H9 (cell line): Measurements from ENCODE around the gene QSOX2. TPM values are rescaled to one million over a fixed set of nuclear protein-coding genes. Genes with fewer than 3 reads are reported as not detected.

Experiments
- DNase-seq: peaks from one replicate; pipeline ENCODE4 v3.0.0-alpha.2; 2017
- H2AFZ ChIP-seq: one replicate; pipeline ENCODE4 v1.6.1; 2013; ENCODE audit warnings: mild to moderate bottlenecking, low read length, control low read depth, moderate library complexity
- H2AK5ac ChIP-seq: 2 replicates; pipeline ENCODE4 v1.6.1; 2013; ENCODE audit warnings: low read length, control low read depth, mixed read lengths; ENCODE audit not compliant: insufficient read length
- H2BK120ac ChIP-seq: one replicate; pipeline ENCODE4 v1.6.1; 2013; ENCODE audit warnings: low read depth, mild to moderate bottlenecking, low read length, control low read depth, inconsistent platforms; ENCODE audit not compliant: poor library complexity, severe bottlenecking
- H2BK12ac ChIP-seq: 2 replicates; pipeline ENCODE4 v1.6.1; 2013; ENCODE audit warnings: low read length, control low read depth, mixed read lengths, low read depth; ENCODE audit not compliant: insufficient read length
- H2BK15ac ChIP-seq: 2 replicates; pipeline ENCODE4 v1.6.1; 2013; ENCODE audit warnings: low read depth, low read length, control low read depth
- H2BK20ac ChIP-seq: one replicate; pipeline ENCODE4 v1.6.1; 2013; ENCODE audit warnings: low read depth, mild to moderate bottlenecking, low read length, control low read depth, inconsistent platforms; ENCODE audit not compliant: poor library complexity, severe bottlenecking
- H2BK5ac ChIP-seq: 2 replicates; pipeline ENCODE4 v1.6.1; 2013; ENCODE audit warnings: low read length, control low read depth, mixed read lengths; ENCODE audit not compliant: insufficient read length
- H3K14ac ChIP-seq: 2 replicates; pipeline ENCODE4 v1.6.1; 2013; ENCODE audit warnings: low read length, control low read depth; ENCODE audit not compliant: insufficient read depth
- H3K18ac ChIP-seq: 2 replicates; pipeline ENCODE4 v1.6.1; 2013; ENCODE audit warnings: low read depth, mild to moderate bottlenecking, mixed read lengths, low read length, control low read depth; ENCODE audit not compliant: insufficient read length
- H3K23ac ChIP-seq: 2 replicates; pipeline ENCODE4 v1.6.1; 2013; ENCODE audit warnings: low read length, control low read depth, mixed read lengths, low read depth; ENCODE audit not compliant: insufficient read length
- H3K23me2 ChIP-seq: 2 replicates; pipeline ENCODE4 v1.6.1; 2013; ENCODE audit warnings: low read depth, mild to moderate bottlenecking, mixed read lengths, low read length, control low read depth; ENCODE audit not compliant: insufficient read length, poor library complexity, severe bottlenecking
- H3K27ac ChIP-seq: 2 replicates; pipeline ENCODE4 v1.5.1; 2013; ENCODE audit warnings: low read length, control low read depth, mixed read lengths, low read depth; ENCODE audit not compliant: insufficient read length
- H3K27me3 ChIP-seq: 2 replicates; pipeline ENCODE4 v1.6.1; 2013; ENCODE audit warnings: low read length, control low read depth, inconsistent platforms; ENCODE audit not compliant: insufficient read depth
- H3K4ac ChIP-seq: 2 replicates; pipeline ENCODE4 v1.6.1; 2013; ENCODE audit warnings: low read depth, mild to moderate bottlenecking, control low read depth, inconsistent platforms, low read length, moderate library complexity
- H3K4me1 ChIP-seq: 2 replicates; pipeline ENCODE4 v1.6.1; 2013; ENCODE audit warnings: low read length, control low read depth, inconsistent platforms; ENCODE audit not compliant: insufficient read depth
- H3K4me2 ChIP-seq: 2 replicates; pipeline ENCODE4 v1.6.1; 2013; ENCODE audit warnings: low read length, control low read depth, mixed read lengths; ENCODE audit not compliant: insufficient read length, insufficient read depth
- H3K56ac ChIP-seq: 2 replicates; pipeline ENCODE4 v1.6.1; 2013; ENCODE audit warnings: low read depth, mild to moderate bottlenecking, mixed read lengths, low read length, control low read depth; ENCODE audit not compliant: insufficient read length
- H3K79me1 ChIP-seq: 2 replicates; pipeline ENCODE4 v1.6.1; 2013; ENCODE audit warnings: low read depth, mild to moderate bottlenecking, moderate library complexity, low read length, control low read depth, inconsistent platforms; ENCODE audit not compliant: insufficient read depth, poor library complexity, severe bottlenecking
- H3K79me2 ChIP-seq: 2 replicates; pipeline ENCODE4 v1.6.1; 2013; ENCODE audit warnings: low read length, control low read depth, inconsistent platforms; ENCODE audit not compliant: insufficient read depth
- H3K9ac ChIP-seq: 2 replicates; pipeline ENCODE4 v1.6.1; 2013; ENCODE audit warnings: low read length, control low read depth, mixed read lengths; ENCODE audit not compliant: insufficient read length; ENCODE audit errors: extremely low read depth
- H3K9me3 ChIP-seq: one replicate; pipeline ENCODE4 v1.6.1; 2013; ENCODE audit warnings: low read depth, low read length, inconsistent platforms; ENCODE audit not compliant: control insufficient read depth
- H3T11ph ChIP-seq: one replicate; pipeline ENCODE4 v1.6.1; 2013; ENCODE audit warnings: mild to moderate bottlenecking, low read length, control low read depth, inconsistent platforms
- H4K20me1 ChIP-seq: one replicate; pipeline ENCODE4 v1.6.1; 2013; ENCODE audit not compliant: control insufficient read depth, insufficient read length, insufficient read depth
- H4K5ac ChIP-seq: 2 replicates; pipeline ENCODE4 v1.6.1; 2013; ENCODE audit warnings: low read depth, mild to moderate bottlenecking, mixed read lengths, low read length, control low read depth; ENCODE audit not compliant: insufficient read length
- H4K8ac ChIP-seq: replicated peaks from 2 replicates; pipeline ENCODE4 v1.6.1; 2013; ENCODE audit warnings: low read length, control low read depth, mixed read lengths, low read depth; ENCODE audit not compliant: insufficient read length
- H4K91ac ChIP-seq: 2 replicates; pipeline ENCODE4 v1.6.1; 2013; ENCODE audit warnings: low read depth, mild to moderate bottlenecking, moderate library complexity, mixed read lengths, low read length, control low read depth; ENCODE audit not compliant: insufficient read length
- H3K27ac Mint-ChIP-seq, 3 experiments: 2 replicates in 2 of 3; 3 replicates in 1 of 3; pipeline ENCODE4 v1.8.0; 2020 to 2021; ENCODE audit warnings: mixed read lengths in 3 of 3, mild to moderate bottlenecking in 1 of 3, moderate library complexity in 1 of 3
- H3K27me3 Mint-ChIP-seq: 2 replicates; pipeline ENCODE4 v1.8.0; 2021; ENCODE audit warnings: low read depth, mild to moderate bottlenecking, moderate library complexity, mixed read lengths
- H3K36me3 Mint-ChIP-seq, 3 experiments: 2 replicates in 2 of 3; 3 replicates in 1 of 3; pipeline ENCODE4 v1.8.0; 2020 to 2021; ENCODE audit warnings: low read depth in 3 of 3, mixed read lengths in 3 of 3; ENCODE audit not compliant: insufficient read depth in 1 of 3
- H3K4me1 Mint-ChIP-seq, 2 experiments: 2 replicates each; pipeline ENCODE4 v1.8.0; 2020; ENCODE audit warnings: mixed read lengths in 2 of 2
- H3K4me3 Mint-ChIP-seq, 2 experiments: 2 replicates in 1 of 2; 3 replicates in 1 of 2; pipeline ENCODE4 v1.8.0; 2020 to 2021; ENCODE audit warnings: mild to moderate bottlenecking in 2 of 2, mixed read lengths in 2 of 2, moderate library complexity in 1 of 2
- H3K9me3 Mint-ChIP-seq, 2 experiments: 2 replicates in 1 of 2; 3 replicates in 1 of 2; pipeline ENCODE4 v1.8.0; 2020; ENCODE audit warnings: mild to moderate bottlenecking in 2 of 2, mixed read lengths in 2 of 2, moderate library complexity in 1 of 2
- WGBS: extraction: QIAGEN DNeasy Blood & Tissue Kit; methylation state at CpG from one replicate; pipeline ENCODE4 v1.1.7; 2013; ENCODE audit warnings: missing lambda C conversion rate, low lambda C conversion rate, mixed read lengths; ENCODE audit not compliant: insufficient read length; ENCODE audit errors: extremely low coverage; 5-methylcytosine and 5-hydroxymethylcytosine counted together
- total RNA-seq: library from RNA; stranded (reverse); gene quantifications from 2 replicates; pipeline ENCODE4 v1.2.1, GENCODE V29; 2021
- TF ChIP-seq, protein P1 (sequence below): fragments of 200-600 bp; sonication (generic); conservative IDR thresholded peaks from 3 replicates; pipeline ENCODE4 v1.8.0; 2021; ENCODE audit warnings: antibody characterized with exemption, mild to moderate bottlenecking

Gene QSOX2
- total RNA-seq, 1 experiment from 2014 or later, result 25.8 TPM

DNA sequence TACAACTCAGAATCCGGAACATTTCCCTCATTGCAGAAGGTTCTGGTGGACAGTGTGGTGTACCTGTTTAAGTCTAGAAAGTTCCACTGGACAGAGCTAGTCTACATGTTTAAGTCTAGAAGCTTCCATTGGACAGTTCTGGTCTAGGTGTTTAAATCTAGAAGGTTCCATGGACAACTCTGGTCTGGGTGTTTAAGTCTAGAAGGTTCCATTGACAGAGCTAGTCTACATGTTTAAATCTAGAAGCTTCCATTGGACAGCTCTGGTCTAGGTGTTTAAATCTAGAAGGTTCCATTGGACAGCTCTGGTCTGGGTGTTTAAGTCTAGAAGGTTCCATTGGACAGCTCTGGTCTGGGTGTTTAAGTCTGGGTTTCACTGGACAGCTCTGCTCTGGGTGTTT, 33.3 kb upstream of the QSOX2 start:
- Mint-ChIP-seq H3K4me1 (peaks cover 4 to 10% of the 10 kb centered on the region in 2 experiments; a peak in 2 of 4 replicates), H3K27ac (no peak overlapping the region), H3K4me3 (no peak overlapping the region), H3K9me3 (peaks cover 0 to 3% of the 10 kb centered on the region in 2 experiments; a peak in 2 of 5 replicates), H3K36me3 (no peaks in the 10 kb centered on the region), H3K27me3 (peaks cover 3% of the 10 kb centered on the region; the same call in 1 of the 2 replicates)
- TF ChIP-seq, protein P1, sequence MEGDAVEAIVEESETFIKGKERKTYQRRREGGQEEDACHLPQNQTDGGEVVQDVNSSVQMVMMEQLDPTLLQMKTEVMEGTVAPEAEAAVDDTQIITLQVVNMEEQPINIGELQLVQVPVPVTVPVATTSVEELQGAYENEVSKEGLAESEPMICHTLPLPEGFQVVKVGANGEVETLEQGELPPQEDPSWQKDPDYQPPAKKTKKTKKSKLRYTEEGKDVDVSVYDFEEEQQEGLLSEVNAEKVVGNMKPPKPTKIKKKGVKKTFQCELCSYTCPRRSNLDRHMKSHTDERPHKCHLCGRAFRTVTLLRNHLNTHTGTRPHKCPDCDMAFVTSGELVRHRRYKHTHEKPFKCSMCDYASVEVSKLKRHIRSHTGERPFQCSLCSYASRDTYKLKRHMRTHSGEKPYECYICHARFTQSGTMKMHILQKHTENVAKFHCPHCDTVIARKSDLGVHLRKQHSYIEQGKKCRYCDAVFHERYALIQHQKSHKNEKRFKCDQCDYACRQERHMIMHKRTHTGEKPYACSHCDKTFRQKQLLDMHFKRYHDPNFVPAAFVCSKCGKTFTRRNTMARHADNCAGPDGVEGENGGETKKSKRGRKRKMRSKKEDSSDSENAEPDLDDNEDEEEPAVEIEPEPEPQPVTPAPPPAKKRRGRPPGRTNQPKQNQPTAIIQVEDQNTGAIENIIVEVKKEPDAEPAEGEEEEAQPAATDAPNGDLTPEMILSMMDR, result no peak
- H2BK120ac ChIP-seq, result no peak overlapping the region
- H3K4me1 ChIP-seq, result no peaks in the 10 kb centered on the region
- no peak overlapping the region for H3K27ac ChIP-seq
- no peak overlapping the region for H2AFZ ChIP-seq
- H3T11ph ChIP-seq, result no peak overlapping the region
- H3K4me2 ChIP-seq, result no peak overlapping the region
- no peaks in the 10 kb centered on the region for H4K20me1 ChIP-seq
- H2AK5ac ChIP-seq, result no peak overlapping the region
- DNase-seq, result no peak
- no peak overlapping the region for H3K56ac ChIP-seq
- H3K79me1 ChIP-seq, result no peaks in the 10 kb centered on the region
- H3K9me3 ChIP-seq, result no peaks in the 10 kb centered on the region
- no peak overlapping the region for H3K14ac ChIP-seq
- no peak overlapping the region for H4K8ac ChIP-seq
- no peak overlapping the region for H2BK12ac ChIP-seq
- H3K9ac ChIP-seq, result no peak overlapping the region
- no peak overlapping the region for H4K5ac ChIP-seq
- WGBS, result no CpG with 5 or more reads among the region's 1 CpG
- no peak overlapping the region for H3K18ac ChIP-seq
- H3K23me2 ChIP-seq, result peaks cover under 1% of the 10 kb centered on the region
- H2BK5ac ChIP-seq, result no peak overlapping the region
- no peak overlapping the region for H4K91ac ChIP-seq
- no peak overlapping the region for H2BK20ac ChIP-seq
- no peaks in the 10 kb centered on the region for H3K27me3 ChIP-seq
- no peak overlapping the region for H2BK15ac ChIP-seq
- no peaks in the 10 kb centered on the region for H3K79me2 ChIP-seq
- no peak overlapping the region for H3K4ac ChIP-seq
- H3K23ac ChIP-seq, result no peak overlapping the region
